Smooth muscle cell (in vitro differentiated cells): Measurements from ENCODE around the gene TRIM43. TPM values are rescaled to one million over a fixed set of nuclear protein-coding genes. Genes with fewer than 3 reads are reported as not detected.
"Not testable (repeated sequence)": the region's sequence is repeated elsewhere in the genome, so short reads cannot be mapped to it uniquely, and the experiment has no call there.

Source experiments
- DNase-seq: peaks from one replicate; lab custom pipeline; 2025; ENCODE audit not compliant: unreplicated experiment; lab: John Stamatoyannopoulos, UW
- H2AFZ ChIP-seq: fragments of 200-600 bp; sonication (generic); 2 replicates; pipeline ENCODE4 v1.6.0; 2016; ENCODE audit warnings: antibody characterized with exemption, low read depth, mild to moderate bottlenecking
- H3F3A ChIP-seq: fragments of 200-600 bp; sonication (generic); 2 replicates; pipeline ENCODE4 v1.6.0; 2017; ENCODE audit warnings: antibody characterized with exemption, low read depth
- H3K27ac ChIP-seq: fragments of 200-600 bp; sonication (generic); 2 replicates; pipeline ENCODE4 v1.5.1; 2016; ENCODE audit warnings: low read depth, mild to moderate bottlenecking
- H3K27me3 ChIP-seq: fragments of 200-600 bp; sonication (generic); 2 replicates; pipeline ENCODE4 v1.6.1; 2016; ENCODE audit warnings: low read depth, mild to moderate bottlenecking
- H3K36me3 ChIP-seq: fragments of 200-600 bp; sonication (generic); 2 replicates; pipeline ENCODE4 v1.5.1; 2016; ENCODE audit warnings: low read depth
- H3K4me1 ChIP-seq: fragments of 200-600 bp; sonication (generic); 2 replicates; pipeline ENCODE4 v1.5.1; 2016; ENCODE audit warnings: low read depth
- H3K4me2 ChIP-seq: fragments of 200-600 bp; sonication (generic); 2 replicates; pipeline ENCODE4 v1.6.0; 2016; ENCODE audit warnings: mild to moderate bottlenecking
- H3K4me3 ChIP-seq: fragments of 200-600 bp; sonication (generic); 2 replicates; pipeline ENCODE4 v1.5.1; 2016; ENCODE audit warnings: mild to moderate bottlenecking
- H3K79me2 ChIP-seq: fragments of 200-600 bp; sonication (generic); 2 replicates; pipeline ENCODE4 v1.6.0; 2016; ENCODE audit warnings: low read depth, mild to moderate bottlenecking
- H3K9ac ChIP-seq: fragments of 200-600 bp; sonication (generic); 2 replicates; pipeline ENCODE4 v1.6.0; 2016; ENCODE audit warnings: low read depth
- H3K9me3 ChIP-seq: fragments of 200-600 bp; sonication (generic); replicated peaks from 2 replicates; pipeline ENCODE4 v1.5.1; 2016; ENCODE audit warnings: low read depth
- H4K20me1 ChIP-seq: fragments of 200-600 bp; sonication (generic); 2 replicates; pipeline ENCODE4 v1.6.0; 2016; ENCODE audit warnings: low read depth
- WGBS: methylation state at CpG from one replicate; pipeline ENCODE4 v1.1.7; 2016; ENCODE audit warnings: low lambda C conversion rate; 5-methylcytosine and 5-hydroxymethylcytosine counted together
- polyA plus RNA-seq: library from polyadenylated mRNA; unstranded; fragments of >200 nt; fragmentation: Nextera tagmentation; extraction: Ambion mirVana; gene quantifications from 2 replicates; pipeline ENCODE4 v1.2.1, GENCODE V29; 2016
- total RNA-seq: library from RNA; depleted of rRNA; stranded (reverse); fragments of >200 nt; gene quantifications from 2 replicates; pipeline ENCODE4 v1.2.3, GENCODE V29; 2014

TRIM43 gene
- total and polyA plus RNA-seq, 2 experiments from 2014 or later, result not detected

DNA sequence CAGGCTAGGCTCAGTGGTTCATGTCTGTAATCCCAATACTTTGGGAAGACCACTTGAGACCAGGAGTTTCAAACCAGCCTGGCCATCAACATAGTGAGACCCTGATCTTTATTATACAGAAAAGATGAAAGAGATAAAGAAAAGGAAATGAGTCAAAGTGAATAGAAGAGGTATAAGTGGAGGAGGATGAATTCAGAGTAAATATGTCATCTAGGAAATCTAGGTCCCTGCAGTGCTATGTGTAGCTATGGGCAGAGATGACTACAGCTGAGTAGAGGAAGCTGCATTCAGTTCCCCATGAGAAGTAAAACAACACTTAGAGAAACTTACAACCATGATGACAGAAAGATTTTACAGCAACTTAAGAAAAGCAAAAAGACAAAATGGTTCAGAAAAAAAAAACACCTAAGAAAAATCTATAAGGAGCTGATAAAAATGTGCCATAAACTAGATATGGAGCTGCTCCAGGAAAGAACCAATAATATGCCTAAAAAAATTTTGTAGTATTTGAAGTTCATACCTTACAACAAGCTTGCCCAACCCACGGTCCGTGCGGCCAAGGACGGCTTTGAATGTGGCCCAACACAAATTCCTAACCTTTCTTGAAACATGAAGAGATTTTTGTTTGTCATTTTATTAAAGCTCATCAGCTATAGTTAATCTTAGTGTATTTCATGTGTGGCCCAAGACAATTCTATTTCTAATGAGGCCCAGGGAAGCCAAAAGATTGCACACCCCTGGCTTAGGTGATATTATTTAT, 1.8 kb upstream of the TRIM43 start:
- H2AFZ ChIP-seq, H3K27ac ChIP-seq, H3K4me2 ChIP-seq, H3K79me2 ChIP-seq, H3K9me3 ChIP-seq, H3K9ac ChIP-seq, H3F3A ChIP-seq, H3K27me3 ChIP-seq, DNase-seq, H3K36me3 ChIP-seq, H3K4me3 ChIP-seq, H3K4me1 ChIP-seq, H4K20me1 ChIP-seq: not testable (repeated sequence)
- WGBS, result 84% methylated on average over 4 of the region's 4 CpGs

DNA sequence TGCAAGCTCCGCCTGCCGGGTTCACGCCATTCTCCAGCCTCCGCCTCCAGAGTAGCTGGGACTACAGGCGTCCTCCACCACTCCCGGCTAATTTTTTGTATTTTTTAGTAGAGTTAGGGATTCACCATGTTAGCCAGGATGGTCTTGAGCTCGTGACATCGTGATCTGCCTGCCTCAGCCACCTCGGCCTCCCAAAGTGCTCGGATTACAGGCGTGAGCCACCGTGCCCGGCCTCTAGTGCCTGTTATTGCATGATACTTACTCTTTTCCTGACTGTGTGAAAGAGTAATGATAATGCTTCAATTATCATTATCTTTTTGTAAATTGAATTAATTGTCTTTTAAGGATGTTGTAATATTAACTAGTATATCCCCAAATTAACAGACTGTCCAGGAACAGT, 1.2 kb downstream of the TRIM43 start:
- not testable (repeated sequence) for H3K4me2 ChIP-seq, H3K27ac ChIP-seq, H3K36me3 ChIP-seq, DNase-seq, H3K79me2 ChIP-seq, H3K9me3 ChIP-seq, H3K27me3 ChIP-seq, H2AFZ ChIP-seq, H3K9ac ChIP-seq, H4K20me1 ChIP-seq, H3F3A ChIP-seq, H3K4me1 ChIP-seq, H3K4me3 ChIP-seq
- WGBS, result 76% methylated on average over 13 of the region's 13 CpGs

DNA sequence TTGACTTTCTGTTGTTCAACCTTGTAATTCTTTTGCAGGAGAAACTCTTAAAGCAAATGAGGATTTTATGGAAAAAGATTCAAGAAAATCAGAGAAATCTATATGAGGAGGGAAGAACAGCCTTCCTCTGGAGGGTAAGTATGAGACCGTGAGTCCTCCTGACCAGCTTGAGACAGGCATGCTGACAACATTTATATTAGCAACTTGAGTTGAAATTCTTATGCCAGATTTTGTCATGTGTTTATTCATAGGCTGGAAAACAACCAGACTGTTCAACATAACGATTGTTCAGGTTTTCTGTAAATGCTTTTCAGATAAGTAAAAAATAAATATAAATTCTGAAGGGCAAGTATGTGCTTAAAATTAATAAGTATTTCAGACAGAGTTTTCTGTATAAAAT, 3.2 kb downstream of the TRIM43 start:
- not testable (repeated sequence) for H3K9ac ChIP-seq, H3K4me1 ChIP-seq, H3K79me2 ChIP-seq, H3K27ac ChIP-seq, H3K9me3 ChIP-seq, H3K27me3 ChIP-seq, H2AFZ ChIP-seq, H4K20me1 ChIP-seq, H3K4me2 ChIP-seq, DNase-seq, H3F3A ChIP-seq, H3K4me3 ChIP-seq, H3K36me3 ChIP-seq
- 46% methylated on average over 2 of the region's 2 CpGs for WGBS

DNA sequence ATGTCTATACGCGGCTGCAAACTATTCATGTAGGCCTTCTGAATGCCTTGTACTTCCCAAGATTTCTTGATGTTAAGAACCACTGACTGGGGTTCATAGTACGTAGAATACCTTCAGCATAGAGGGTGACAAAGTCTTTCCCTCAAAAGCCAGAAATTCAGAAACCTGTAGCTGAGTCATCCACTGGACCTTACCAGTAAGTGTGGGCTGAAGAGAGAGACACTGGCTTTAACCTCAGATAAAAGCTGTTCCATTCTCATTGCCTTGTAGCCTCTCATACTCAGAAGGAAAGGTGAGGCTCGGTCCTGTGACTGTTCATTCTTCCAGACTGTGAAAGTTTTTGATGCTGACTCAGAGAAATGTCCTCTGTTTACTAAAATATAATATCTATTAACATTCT, 9.5 kb downstream of the TRIM43 start:
- H3K4me1 ChIP-seq, H3K9ac ChIP-seq, H3K27ac ChIP-seq, H3K79me2 ChIP-seq, H3K4me2 ChIP-seq, H3K4me3 ChIP-seq, H4K20me1 ChIP-seq, H2AFZ ChIP-seq, H3F3A ChIP-seq, H3K27me3 ChIP-seq, H3K9me3 ChIP-seq, DNase-seq, H3K36me3 ChIP-seq: not testable (repeated sequence)
- WGBS, result no CpG with 5 or more reads among the region's 4 CpGs

DNA sequence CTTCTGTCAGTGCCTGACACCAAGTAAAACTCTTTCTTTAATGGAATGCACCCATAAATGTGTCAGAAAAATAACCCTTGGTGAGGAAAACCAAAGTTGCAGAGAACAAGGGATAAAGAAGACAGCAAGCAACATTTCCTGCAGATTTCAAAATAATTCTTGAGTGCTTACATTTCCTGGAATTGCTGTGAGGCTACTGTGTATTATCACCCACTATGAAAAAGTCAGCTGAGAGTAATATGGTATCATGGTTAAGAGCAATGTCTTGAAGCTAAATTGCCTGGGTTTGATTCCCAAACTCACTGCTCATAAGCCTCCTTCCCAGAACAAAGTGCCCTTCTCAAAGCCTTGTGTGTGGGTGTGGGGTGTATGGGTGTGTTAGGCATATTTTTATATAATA, 10.3 kb downstream of the TRIM43 start:
- not testable (repeated sequence) for H3K9me3 ChIP-seq, H3K9ac ChIP-seq, H3K79me2 ChIP-seq, H2AFZ ChIP-seq, H3K4me2 ChIP-seq, H3K27ac ChIP-seq, H3F3A ChIP-seq, H4K20me1 ChIP-seq, DNase-seq, H3K4me3 ChIP-seq, H3K36me3 ChIP-seq, H3K4me1 ChIP-seq, H3K27me3 ChIP-seq

DNA sequence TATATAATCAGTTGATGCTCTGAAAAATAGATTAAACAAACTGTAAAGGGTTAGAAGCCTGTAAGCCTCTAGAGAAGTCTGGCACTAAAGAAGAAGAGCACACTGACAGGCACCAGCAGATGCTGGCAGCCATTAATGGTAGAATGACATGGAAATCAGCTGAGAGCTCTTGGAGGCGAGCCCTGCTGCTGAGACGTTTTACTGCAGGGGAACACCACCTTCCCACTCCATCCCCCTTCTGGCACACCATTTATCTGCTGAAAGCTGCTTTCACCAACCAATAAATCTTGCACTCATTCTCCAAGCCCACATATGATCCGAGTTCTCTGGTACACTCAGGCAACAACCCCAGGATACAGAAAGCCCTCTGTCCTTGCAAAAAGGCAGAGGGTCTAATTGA, 16.6 kb downstream of the TRIM43 start:
- H3K4me3 ChIP-seq, H3F3A ChIP-seq, DNase-seq, H3K79me2 ChIP-seq, H3K27me3 ChIP-seq, H3K9ac ChIP-seq, H3K4me1 ChIP-seq, H2AFZ ChIP-seq, H3K36me3 ChIP-seq, H4K20me1 ChIP-seq, H3K27ac ChIP-seq, H3K4me2 ChIP-seq, H3K9me3 ChIP-seq: not testable (repeated sequence)
- WGBS, result no CpG with 5 or more reads among the region's 3 CpGs

DNA sequence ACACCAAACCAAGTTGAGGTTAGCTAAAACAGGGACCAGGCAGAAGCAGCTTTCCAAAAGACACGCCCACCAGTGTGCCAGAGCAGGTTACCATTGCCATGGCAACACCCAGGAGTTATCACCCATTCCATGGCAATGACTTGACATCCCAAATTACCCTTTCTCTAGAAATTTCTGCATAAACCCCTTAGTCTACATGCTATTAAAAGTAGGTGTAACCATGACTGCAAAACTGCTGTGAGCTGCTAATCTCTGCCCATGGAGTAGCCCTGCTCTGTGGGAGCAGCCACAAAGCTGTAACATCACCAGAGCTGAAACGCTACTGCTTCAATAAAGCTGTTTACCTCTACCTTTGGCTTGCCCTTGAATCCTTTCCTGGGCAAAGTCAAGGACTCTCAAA, 18.0 kb downstream of the TRIM43 start:
- H3K9ac ChIP-seq, result not testable (repeated sequence)
- WGBS, result no CpG with 5 or more reads among the region's 2 CpGs

DNA sequence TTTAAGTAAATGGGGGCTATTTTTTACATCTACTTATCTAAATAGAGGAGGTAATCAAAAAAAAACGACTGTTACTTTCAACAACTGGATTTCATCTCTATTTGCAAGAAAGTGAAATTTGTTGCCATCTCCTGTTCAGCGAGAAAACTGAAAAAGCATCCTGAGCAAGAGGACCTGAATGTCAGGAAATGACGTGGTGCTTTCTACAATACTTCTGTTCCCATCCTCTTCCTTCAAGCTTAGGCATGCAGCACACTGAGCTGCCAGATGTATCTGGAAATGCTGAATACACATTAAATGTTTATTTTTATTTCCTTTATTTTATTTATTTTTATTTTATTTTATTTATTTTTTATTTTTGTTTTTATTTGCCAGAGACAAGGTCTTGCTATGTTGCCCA, 21.2 kb downstream of the TRIM43 start:
- not testable (repeated sequence) for H3K27me3 ChIP-seq, H3K4me3 ChIP-seq

More for the DNA sequence above, 18.0 kb downstream of the TRIM43 start:
- not testable (repeated sequence) for H3K27ac ChIP-seq, H3K27me3 ChIP-seq, H2AFZ ChIP-seq, H3K36me3 ChIP-seq, H4K20me1 ChIP-seq, H3K9me3 ChIP-seq, H3K4me1 ChIP-seq, H3K4me2 ChIP-seq, H3F3A ChIP-seq, H3K4me3 ChIP-seq, DNase-seq, H3K79me2 ChIP-seq

DNA sequence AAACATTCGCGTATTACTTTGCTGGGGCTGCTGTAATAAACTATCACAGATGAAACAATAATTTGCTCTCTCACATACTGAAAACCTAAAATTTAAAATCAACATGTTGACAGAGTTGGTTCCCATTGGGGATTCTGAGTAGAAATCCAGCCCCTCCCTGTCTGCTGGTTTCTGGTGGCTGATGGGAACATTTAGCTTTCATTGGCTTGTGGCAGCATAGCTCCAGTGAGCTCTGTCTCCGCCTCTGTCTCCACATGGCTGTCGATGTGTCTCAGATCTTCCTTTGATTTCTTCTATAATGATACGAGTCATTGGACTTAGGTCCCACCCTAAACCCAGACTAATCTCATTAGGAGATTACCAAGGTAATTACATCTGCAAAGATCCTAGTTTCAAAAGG, 30.9 kb downstream of the TRIM43 start:
- H3K36me3 ChIP-seq, DNase-seq, H3K9me3 ChIP-seq, H2AFZ ChIP-seq, H3K27me3 ChIP-seq, H3K4me1 ChIP-seq, H3K27ac ChIP-seq, H3K79me2 ChIP-seq, H3K9ac ChIP-seq, H4K20me1 ChIP-seq, H3F3A ChIP-seq, H3K4me3 ChIP-seq, H3K4me2 ChIP-seq: not testable (repeated sequence)
- no CpG with 5 or more reads among the region's 5 CpGs for WGBS

More for the DNA sequence above, 21.2 kb downstream of the TRIM43 start:
- not testable (repeated sequence) for H2AFZ ChIP-seq, H3K36me3 ChIP-seq, H3K9me3 ChIP-seq, DNase-seq, H3K9ac ChIP-seq, H3K79me2 ChIP-seq, H3K4me1 ChIP-seq, H3K27ac ChIP-seq, H3F3A ChIP-seq, H4K20me1 ChIP-seq, H3K4me2 ChIP-seq
- WGBS, result no CpG with 5 or more reads among the region's 3 CpGs
